Caco-2 (cell line): Measurements from ENCODE around the gene KRT33A. TPM values are rescaled to one million over a fixed set of nuclear protein-coding genes. Genes with fewer than 3 reads are reported as not detected.

ENCODE experiments used
- BruUV-seq: library from RNA; stranded (reverse); fragments of 400-500 nt; replicated peaks from 2 replicates; lab custom pipeline; 2021; lab: Mats Ljungman, UMichigan
- CTCF ChIA-PET: fragments of 300-600 bp; sonication (Branson Sonifier 250); formaldehyde crosslinking; loops from one replicate; lab custom pipeline; 2022; ENCODE audit warnings: antibody characterized with exemption; lab: Charles Lee
- POLR2A ChIA-PET: fragments of 300-600 bp; sonication (Branson Sonifier 250); formaldehyde crosslinking; loops from one replicate; lab custom pipeline; 2022; ENCODE audit warnings: antibody characterized with exemption; lab: Charles Lee
- DNase-seq, 2 experiments: peaks; one replicate each; pipeline versions ENCODE4 v3.0.0 to v3.0.0-alpha.2; 2020 to 2022
- H3K27me3 ChIP-seq: replicated peaks from 2 replicates; pipeline ENCODE4 v1.6.0; 2011; ENCODE audit warnings: low read length; ENCODE audit not compliant: control insufficient read depth, insufficient read depth
- H3K36me3 ChIP-seq: 2 replicates; pipeline ENCODE4 v1.5.1; 2011; ENCODE audit warnings: low read length; ENCODE audit not compliant: control insufficient read depth, insufficient read depth
- H3K4me1 ChIP-seq: fragments of 250-450 bp; sonication (Bioruptor Pico); 2 replicates; pipeline ENCODE4 v1.5.1; 2020; ENCODE audit warnings: mild to moderate bottlenecking
- H3K4me3 ChIP-seq: 2 replicates; pipeline ENCODE4 v1.5.1; 2011; ENCODE audit warnings: low read depth, mild to moderate bottlenecking, control low read depth, low read length
- H3K9me3 ChIP-seq: fragments of 250-450 bp; sonication (Bioruptor Pico); 2 replicates; pipeline ENCODE4 v1.5.1; 2020; ENCODE audit warnings: mild to moderate bottlenecking, moderate library complexity
- H3K27ac Mint-ChIP-seq: one replicate; pipeline ENCODE4 v1.8.0; 2022; ENCODE audit warnings: mixed read lengths; ENCODE audit not compliant: unreplicated experiment
- H3K27me3 Mint-ChIP-seq: one replicate; pipeline ENCODE4 v1.8.0; 2022; ENCODE audit warnings: mixed read lengths; ENCODE audit not compliant: insufficient read depth, unreplicated experiment
- H3K36me3 Mint-ChIP-seq: one replicate; pipeline ENCODE4 v1.8.0; 2022; ENCODE audit warnings: mild to moderate bottlenecking, mixed read lengths; ENCODE audit not compliant: insufficient read depth, unreplicated experiment
- H3K4me1 Mint-ChIP-seq: one replicate; pipeline ENCODE4 v1.8.0; 2022; ENCODE audit warnings: low read depth, mixed read lengths; ENCODE audit not compliant: unreplicated experiment
- H3K4me3 Mint-ChIP-seq: one replicate; pipeline ENCODE4 v1.8.0; 2022; ENCODE audit warnings: mild to moderate bottlenecking, moderate library complexity, mixed read lengths; ENCODE audit not compliant: unreplicated experiment
- H3K9me3 Mint-ChIP-seq: one replicate; pipeline ENCODE4 v1.8.0; 2022; ENCODE audit warnings: mixed read lengths; ENCODE audit not compliant: unreplicated experiment
- CTCF ChIP-seq, 2 experiments: fragments of 200-600 bp in 1 of 2; IDR thresholded peaks; 1 replicate in 1 of 2; 2 replicates in 1 of 2; pipeline versions ENCODE4 v1.5.1 to v1.8.0; 2011 to 2022; ENCODE audit warnings: antibody characterized with exemption in 1 of 2, control low read depth in 1 of 2, inconsistent platforms in 1 of 2, low read depth in 1 of 2, low read length in 1 of 2, mild to moderate bottlenecking in 1 of 2, moderate library complexity in 1 of 2; ENCODE audit not compliant: insufficient read depth in 1 of 2, severe bottlenecking in 1 of 2, unreplicated experiment in 1 of 2
- intact Hi-C: fragments of 100-400 bp; cut with micrococcal nuclease; formaldehyde crosslinking; loops from one replicate; pipeline ENCODE4 v1.10.0; 2022; ENCODE audit not compliant: unreplicated experiment
- total RNA-seq: library from RNA; stranded (reverse); gene quantifications from 2 replicates; pipeline ENCODE4 v1.2.3, GENCODE V29; 2022

The KRT33A gene
- total RNA-seq, 1 experiment from 2014 or later, result not detected

DNA sequence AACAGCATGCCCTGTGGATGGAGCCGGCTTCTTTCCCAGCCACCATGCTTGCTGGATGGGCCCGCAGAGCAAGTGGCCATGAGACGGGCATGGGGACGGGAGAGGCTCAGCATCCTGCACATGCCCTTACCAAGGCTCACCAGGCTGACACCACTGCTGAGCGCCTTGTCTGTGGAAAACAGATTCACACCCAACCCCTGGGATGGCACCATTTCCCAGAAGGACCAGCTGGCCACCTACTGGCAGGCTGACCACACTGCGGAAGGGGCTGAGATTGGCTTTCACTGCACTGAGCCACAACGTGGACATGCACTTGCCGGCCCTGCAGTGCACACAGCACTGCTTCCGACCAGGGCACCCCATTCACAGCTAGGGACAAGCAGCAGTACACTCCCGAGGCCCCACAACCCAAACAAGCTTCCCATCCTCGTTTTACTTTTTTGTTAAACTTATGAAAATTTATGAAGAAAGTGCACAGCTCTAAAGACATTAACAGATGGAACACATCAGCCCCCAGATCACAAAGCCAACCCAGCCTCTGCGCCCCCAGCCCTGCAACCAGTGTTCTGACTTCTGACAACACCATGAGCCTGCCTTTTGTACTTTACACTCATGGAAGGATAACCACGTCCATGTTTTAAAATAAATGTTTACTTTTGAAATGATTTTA lies 21.2 kb downstream of the KRT33A start:
- DNase-seq, result peak; percentile 74 to 81
- Mint-ChIP-seq H3K4me3 (no peak overlapping the region), H3K36me3 (no peaks in the 10 kb centered on the region), H3K27ac (no peak overlapping the region), H3K27me3 (no peaks in the 10 kb centered on the region), H3K4me1 (no peaks in the 10 kb centered on the region), H3K9me3 (no peaks in the 10 kb centered on the region)
- TF ChIP-seq CTCF (IDR thresholded peaks at IDR 0.05; ENCODE audit: insufficient read depth in 1 of 2, low read depth in 1 of 2, low read length in 1 of 2, severe bottlenecking in 1 of 2, unreplicated experiment in 1 of 2), result peak; percentile 85 to 91
- Histone ChIP-seq H3K4me3 (no peak overlapping the region), H3K4me1 (no peaks in the 10 kb centered on the region), H3K36me3 (no peaks in the 10 kb centered on the region), H3K9me3 (no peaks in the 10 kb centered on the region), H3K27me3 (no peaks in the 10 kb centered on the region)
- ChIA-PET CTCF (interaction anchor here (0.8 to 1.8 kb wide), 7 partner anchors 9 to 472 kb away, joined by 3 to 5 read pairs (median 3); no protein-coding TSS in a partner anchor), POLR2A (no interaction called here)
- intact Hi-C loops, result loop anchor here (1.0 to 10.0 kb wide), 3 partner anchors 165 to 420 kb away; partner anchors contain the start of genes KRTAP2-3 and KRTAP2-4
- no TSS peak for BruUV-seq

GRCh38 chr17:41328207-41328606 lies 22.4 kb downstream of the KRT33A start:
- CTCF ChIA-PET, result interaction anchor here (1.4 kb wide), 1 partner anchor 337 kb away, joined by 4 read pairs; no protein-coding TSS in a partner anchor
- POLR2A ChIA-PET, result no interaction called here

More at GRCh38 chr17:41328207-41328606, 22.4 kb downstream of the KRT33A start:
- no peaks in the 10 kb centered on the region for H3K9me3 ChIP-seq
- intact Hi-C loops, result loop anchor here (10.0 kb wide), 2 partner anchors 167 to 263 kb away; partner anchors contain the start of genes KRTAP2-3 and KRTAP2-4
- H3K27me3 Mint-ChIP-seq, result no peaks in the 10 kb centered on the region
- no TSS peak for BruUV-seq
- no peaks in the 10 kb centered on the region for H3K4me1 Mint-ChIP-seq
- H3K27me3 ChIP-seq, result no peaks in the 10 kb centered on the region
- TF ChIP-seq CTCF (IDR thresholded peaks at IDR 0.05; ENCODE audit: insufficient read depth in 1 of 2, low read depth in 1 of 2, low read length in 1 of 2, severe bottlenecking in 1 of 2, unreplicated experiment in 1 of 2), result no peak
- DNase-seq, result no peak
- H3K36me3 ChIP-seq, result no peaks in the 10 kb centered on the region
- H3K4me1 ChIP-seq, result no peaks in the 10 kb centered on the region
- H3K4me3 ChIP-seq, result no peak overlapping the region
- no peak overlapping the region for H3K27ac Mint-ChIP-seq
- H3K4me3 Mint-ChIP-seq, result no peak overlapping the region
- no peaks in the 10 kb centered on the region for H3K9me3 Mint-ChIP-seq
- no peaks in the 10 kb centered on the region for H3K36me3 Mint-ChIP-seq
